WERI-Rb-1 (cell line): ENCODE results near the gene TNFSF9.
A peak's percentile ranks its signal among the peaks of the same experiment; 100 is the strongest.

Experiments
- DNase-seq: peaks from one replicate; pipeline ENCODE4 v3.0.0-alpha.2; 2020
- H3K27ac ChIP-seq: fragments of 250-450 bp; sonication (Bioruptor Pico); 2 replicates; pipeline ENCODE4 v1.5.1; 2020; ENCODE audit warnings: mild to moderate bottlenecking, moderate library complexity
- H3K27me3 ChIP-seq: fragments of 250-450 bp; sonication (Bioruptor Pico); 2 replicates; pipeline ENCODE4 v1.5.1; 2021; ENCODE audit warnings: mild to moderate bottlenecking, low read depth, moderate library complexity; ENCODE audit not compliant: insufficient read depth, severe bottlenecking
- H3K36me3 ChIP-seq: fragments of 250-450 bp; sonication (Bioruptor Pico); 2 replicates; pipeline ENCODE4 v1.5.1; 2020; ENCODE audit warnings: mild to moderate bottlenecking, moderate library complexity
- H3K4me3 ChIP-seq: 2 replicates; pipeline ENCODE4 v1.5.1; 2011; ENCODE audit warnings: low read depth, mild to moderate bottlenecking, control low read depth, low read length
- H3K9me3 ChIP-seq: fragments of 250-450 bp; sonication (Bioruptor Pico); 2 replicates; pipeline ENCODE4 v1.5.1; 2021; ENCODE audit warnings: mild to moderate bottlenecking, moderate library complexity; ENCODE audit not compliant: severe bottlenecking
- TF ChIP-seq, protein P1 (sequence below): IDR thresholded peaks from 2 replicates; pipeline ENCODE4 v1.5.1; 2011; ENCODE audit warnings: low read depth, mild to moderate bottlenecking, control low read depth, inconsistent platforms, low read length

The TNFSF9 gene

DNA sequence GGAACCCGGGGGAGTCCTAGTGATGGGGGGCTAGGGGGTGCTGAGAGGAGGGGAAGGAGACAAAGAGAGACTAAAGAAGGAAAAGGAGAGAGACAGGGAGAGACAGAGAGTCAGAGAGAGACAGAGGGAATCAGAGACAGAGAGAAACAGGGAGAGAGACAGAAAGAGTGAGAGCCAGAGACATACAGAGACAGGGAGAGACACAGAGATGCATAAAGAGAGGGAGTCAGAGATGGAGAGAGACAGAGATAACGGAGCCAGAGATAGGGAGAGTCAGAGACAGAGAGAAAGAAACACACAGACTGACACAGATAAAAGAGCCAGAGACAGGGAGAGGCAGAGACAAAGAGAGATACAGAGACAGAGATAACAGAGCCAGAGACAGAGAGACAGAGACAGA lies 1.5 kb upstream of the TNFSF9 start:
- Histone ChIP-seq H3K4me3 (no peak overlapping the region), H3K27ac (no peak overlapping the region), H3K27me3 (no peaks in the 10 kb centered on the region), H3K9me3 (no peaks in the 10 kb centered on the region), H3K36me3 (no peaks in the 10 kb centered on the region)
- TF ChIP-seq, protein P1, sequence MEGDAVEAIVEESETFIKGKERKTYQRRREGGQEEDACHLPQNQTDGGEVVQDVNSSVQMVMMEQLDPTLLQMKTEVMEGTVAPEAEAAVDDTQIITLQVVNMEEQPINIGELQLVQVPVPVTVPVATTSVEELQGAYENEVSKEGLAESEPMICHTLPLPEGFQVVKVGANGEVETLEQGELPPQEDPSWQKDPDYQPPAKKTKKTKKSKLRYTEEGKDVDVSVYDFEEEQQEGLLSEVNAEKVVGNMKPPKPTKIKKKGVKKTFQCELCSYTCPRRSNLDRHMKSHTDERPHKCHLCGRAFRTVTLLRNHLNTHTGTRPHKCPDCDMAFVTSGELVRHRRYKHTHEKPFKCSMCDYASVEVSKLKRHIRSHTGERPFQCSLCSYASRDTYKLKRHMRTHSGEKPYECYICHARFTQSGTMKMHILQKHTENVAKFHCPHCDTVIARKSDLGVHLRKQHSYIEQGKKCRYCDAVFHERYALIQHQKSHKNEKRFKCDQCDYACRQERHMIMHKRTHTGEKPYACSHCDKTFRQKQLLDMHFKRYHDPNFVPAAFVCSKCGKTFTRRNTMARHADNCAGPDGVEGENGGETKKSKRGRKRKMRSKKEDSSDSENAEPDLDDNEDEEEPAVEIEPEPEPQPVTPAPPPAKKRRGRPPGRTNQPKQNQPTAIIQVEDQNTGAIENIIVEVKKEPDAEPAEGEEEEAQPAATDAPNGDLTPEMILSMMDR: no peak
- DNase-seq: no peak

DNA sequence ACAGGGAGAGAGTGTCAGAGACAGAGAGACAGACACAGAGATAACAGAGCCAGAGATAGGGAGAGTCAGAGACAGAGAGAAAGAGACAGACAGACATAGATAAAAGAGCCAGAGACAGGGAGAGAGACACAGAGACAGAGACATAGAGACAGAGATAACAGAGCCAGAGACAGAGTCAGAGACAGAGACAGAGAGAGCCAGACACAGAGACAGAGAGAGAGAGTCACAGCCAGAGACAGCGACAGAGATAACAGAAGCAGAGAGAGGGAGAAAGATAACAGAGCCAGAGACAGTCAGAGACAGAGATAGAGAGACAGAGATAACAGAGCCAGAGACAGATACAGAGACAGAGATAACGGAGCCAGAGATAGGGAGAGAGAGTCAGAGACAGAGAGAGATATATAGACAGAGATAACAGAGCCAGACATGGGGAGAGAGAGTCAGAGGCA lies 865 bp upstream of the TNFSF9 start:
- Histone ChIP-seq H3K4me3 (peak overlapping the region; percentile 82; the same call in 1 of the 2 replicates), H3K36me3 (0 out of 2 replicates have a peak, but pooled peaks cover 2% of the 10 kb centered on the region), H3K9me3 (no peaks in the 10 kb centered on the region), H3K27ac (no peak overlapping the region), H3K27me3 (no peaks in the 10 kb centered on the region)
- TF ChIP-seq, protein P1: no peak
- no peak for DNase-seq

DNA sequence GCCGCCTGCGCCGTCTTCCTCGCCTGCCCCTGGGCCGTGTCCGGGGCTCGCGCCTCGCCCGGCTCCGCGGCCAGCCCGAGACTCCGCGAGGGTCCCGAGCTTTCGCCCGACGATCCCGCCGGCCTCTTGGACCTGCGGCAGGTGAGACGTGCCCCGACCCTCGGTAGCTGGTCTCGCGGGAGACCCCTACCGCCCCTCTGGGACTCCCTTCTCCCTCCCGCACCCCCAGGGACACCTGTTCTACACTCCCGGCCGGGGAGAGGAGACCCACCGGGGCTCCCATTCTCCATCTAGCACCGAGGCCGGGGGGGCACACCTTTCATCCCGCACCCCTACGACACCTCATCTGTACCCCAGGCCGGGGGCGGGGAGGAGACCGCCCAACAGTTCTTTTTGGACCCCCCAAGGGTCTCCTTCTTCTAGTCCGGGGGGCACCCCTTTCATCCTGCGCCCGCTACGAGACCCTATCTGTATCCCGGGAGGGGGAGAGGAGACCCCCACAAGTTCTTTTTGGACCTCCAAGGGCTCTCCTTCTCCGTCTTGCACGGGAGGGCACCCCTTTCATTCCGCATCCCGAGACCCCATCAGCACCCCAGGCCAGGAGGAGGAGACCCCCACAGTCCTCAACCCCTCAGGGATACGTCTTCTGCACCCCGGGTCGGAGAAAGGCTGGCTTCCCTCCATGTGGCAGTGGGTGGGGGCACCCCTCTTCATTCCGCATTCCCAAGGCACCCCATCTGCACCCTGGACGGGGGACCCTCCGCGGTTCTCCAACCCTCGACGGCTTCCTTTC lies 533 bp downstream of the TNFSF9 start:
- Histone ChIP-seq H3K27me3 (no peaks in the 10 kb centered on the region), H3K36me3 (peaks cover 7% of the 10 kb centered on the region), H3K9me3 (peaks cover 2% of the 10 kb centered on the region), H3K27ac (peak overlapping the region; percentile 17; the same call in 1 of the 2 replicates), H3K4me3 (peak overlapping the region; percentile 82)
- TF ChIP-seq, protein P1: no peak
- DNase-seq: no peak

DNA sequence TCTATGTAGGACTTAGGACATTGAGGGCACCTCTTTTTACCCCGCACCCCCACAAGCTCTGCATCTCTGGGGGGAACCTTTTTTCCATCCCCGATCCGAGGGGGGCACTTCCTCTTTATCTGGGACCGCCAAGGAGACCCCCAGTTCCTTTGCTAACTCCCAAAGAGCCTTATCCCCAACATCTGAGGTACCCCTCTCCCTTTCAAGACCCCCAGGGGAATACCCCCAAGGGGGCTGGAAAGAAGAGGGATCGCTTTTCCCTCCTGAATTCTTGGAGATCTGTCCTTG lies 1.1 kb downstream of the TNFSF9 start:
- Histone ChIP-seq H3K27ac (no peak overlapping the region), H3K36me3 (peaks cover 7% of the 10 kb centered on the region), H3K27me3 (no peaks in the 10 kb centered on the region), H3K4me3 (no peak overlapping the region; the same call in 1 of the 2 replicates), H3K9me3 (peaks cover 2% of the 10 kb centered on the region)
- TF ChIP-seq, protein P1: no peak
- DNase-seq: no peak

DNA sequence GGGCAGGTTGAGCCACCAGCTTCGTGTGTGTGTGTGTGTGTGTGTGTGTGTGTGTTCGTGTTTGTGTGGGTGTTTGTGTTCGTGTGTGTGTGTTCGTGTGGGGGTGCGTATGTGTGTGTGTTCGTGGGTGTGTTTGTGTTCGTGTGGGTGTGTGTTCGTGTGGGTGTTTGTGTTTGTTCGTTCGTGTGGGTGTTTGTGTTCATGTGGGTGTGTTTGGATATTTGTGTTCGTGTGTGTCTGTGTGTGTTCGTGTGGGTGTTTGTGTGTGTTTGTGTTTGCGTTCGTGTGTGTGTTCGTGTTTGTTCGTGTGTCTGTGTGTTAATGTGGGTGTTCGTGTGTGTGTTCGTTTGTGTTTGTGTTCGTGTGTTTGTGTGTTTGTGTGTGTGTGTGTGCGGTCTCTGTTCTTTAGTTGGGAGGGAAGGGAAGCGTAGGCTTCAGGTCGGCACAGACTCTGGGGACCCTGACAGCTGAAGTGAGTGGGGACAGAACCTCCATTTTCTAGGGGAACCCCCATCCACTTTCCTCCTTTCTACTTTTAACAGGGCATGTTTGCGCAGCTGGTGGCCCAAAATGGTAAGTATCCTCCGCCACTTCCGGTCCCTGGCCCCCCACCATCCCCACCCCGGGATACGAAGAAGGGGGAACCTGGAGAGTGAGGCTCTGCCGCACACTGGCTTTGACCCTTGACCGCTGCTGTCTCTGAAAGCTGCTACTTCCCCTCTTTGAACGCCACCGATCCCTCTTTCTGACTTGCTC lies 1.6 kb downstream of the TNFSF9 start:
- H3K27me3 ChIP-seq: no peaks in the 10 kb centered on the region
- no peak overlapping the region for H3K4me3 ChIP-seq
- TF ChIP-seq, protein P1: no peak
- no peak for DNase-seq
- peaks cover 7% of the 10 kb centered on the region for H3K36me3 ChIP-seq
- H3K9me3 ChIP-seq: peaks cover 3% of the 10 kb centered on the region
- H3K27ac ChIP-seq: no peak overlapping the region
